ENCODE measurements around the gene SLC25A53. TPM values are rescaled to one million over a fixed set of nuclear protein-coding genes. Genes with fewer than 3 reads are reported as not detected.
A peak's percentile ranks its signal among the peaks of the same experiment; 100 is the strongest.
"Not testable (repeated sequence)": the region's sequence is repeated elsewhere in the genome, so short reads cannot be mapped to it uniquely, and the experiment has no call there.

Gene SLC25A53
- polyA plus RNA-seq, 3 donors: 9.7 to 13.8 (median 10.1) TPM

GRCh38 chrX:104098151-104098808 lies 58.5 kb downstream of the SLC25A53 start:
- peak in 7 of 11 donors; percentile 19 to 48 (median 38) for DNase-seq (ENCODE audit: extremely low read depth in 1 of 11, low read depth in 9 of 11, low spot score in 4 of 11)

- no peak for DNase-seq (ENCODE audit: extremely low read depth in 1 of 11, low read depth in 9 of 11, low spot score in 4 of 11)
Observed at GRCh38 chrX:104085919-104086318, 70.9 kb downstream of the SLC25A53 start.

GRCh38 chrX:104085477-104085876 lies 71.3 kb downstream of the SLC25A53 start:
- DNase-seq (ENCODE audit: extremely low read depth in 1 of 11, low read depth in 9 of 11, low spot score in 4 of 11): no peak

GRCh38 chrX:104084534-104085277 lies 72.1 kb downstream of the SLC25A53 start:
- no peak for DNase-seq (ENCODE audit: extremely low read depth in 1 of 11, low read depth in 9 of 11, low spot score in 4 of 11)

GRCh38 chrX:104084063-104084462 lies 72.7 kb downstream of the SLC25A53 start:
- DNase-seq (ENCODE audit: extremely low read depth in 1 of 11, low read depth in 9 of 11, low spot score in 4 of 11): no peak

- DNase-seq (ENCODE audit: extremely low read depth in 1 of 11, low read depth in 9 of 11, low spot score in 4 of 11): not testable (repeated sequence)
Observed at GRCh38 chrX:104077854-104078253, 79.0 kb downstream of the SLC25A53 start.

- not testable (repeated sequence) for DNase-seq (ENCODE audit: extremely low read depth in 1 of 11, low read depth in 9 of 11, low spot score in 4 of 11)
Observed at GRCh38 chrX:104075778-104076445, 80.9 kb downstream of the SLC25A53 start, which contains the start of gene TMSB15C. Gene TMSB15C (minus strand): TSS chrX:104076236.

GRCh38 chrX:104062636-104063035 lies 94.2 kb downstream of the SLC25A53 start:
- DNase-seq (ENCODE audit: extremely low read depth in 1 of 11, low read depth in 9 of 11, low spot score in 4 of 11): not testable (repeated sequence)

GRCh38 chrX:104054956-104055355 lies 101.9 kb downstream of the SLC25A53 start:
- not testable (repeated sequence) for DNase-seq (ENCODE audit: extremely low read depth in 1 of 11, low read depth in 9 of 11, low spot score in 4 of 11)

Other genes starting within 250 kb of the SLC25A53 start
- gene TMSB15B, start 194.4 kb downstream of the SLC25A53 start, polyA plus RNA-seq (ENCODE audit: insufficient read length in 3 of 3): 10 to 100 TPM; 18.9 to 30.0 (median 22.6) TPM
- gene H2BW1, start 143.3 kb downstream of the SLC25A53 start, polyA plus RNA-seq (ENCODE audit: insufficient read length in 3 of 3): not detected
- gene H2BW2, start 117.1 kb downstream of the SLC25A53 start, polyA plus RNA-seq (ENCODE audit: insufficient read length in 3 of 3): under 1 TPM; 0.37 to 0.98 (median 0.91) TPM
- gene TMSB15C, start 80.8 kb downstream of the SLC25A53 start, polyA plus RNA-seq (ENCODE audit: insufficient read length in 3 of 3): 10 to 100 TPM; 10.3 to 16.7 (median 13.7) TPM
- 1 to 10 TPM; 4.3 to 5.1 (median 4.9) TPM for gene ZCCHC18, start 44.5 kb downstream of the SLC25A53 start, polyA plus RNA-seq (ENCODE audit: insufficient read length in 3 of 3)
- 10 to 100 TPM; 36.3 to 43.1 (median 41.8) TPM for gene FAM199X, start 9.4 kb upstream of the SLC25A53 start, polyA plus RNA-seq (ENCODE audit: insufficient read length in 3 of 3)
- gene ESX1, start 97.9 kb upstream of the SLC25A53 start, polyA plus RNA-seq (ENCODE audit: insufficient read length in 3 of 3): not detected

All from renal cortex interstitium (tissue), 11 donors.